ENCODE measurements around the gene HYCC2.
A peak's percentile ranks its signal among the peaks of the same experiment; 100 is the strongest.
"Not testable (repeated sequence)": the region's sequence is repeated elsewhere in the genome, so short reads cannot be mapped to it uniquely, and the experiment has no call there.

Gene HYCC2

DNA sequence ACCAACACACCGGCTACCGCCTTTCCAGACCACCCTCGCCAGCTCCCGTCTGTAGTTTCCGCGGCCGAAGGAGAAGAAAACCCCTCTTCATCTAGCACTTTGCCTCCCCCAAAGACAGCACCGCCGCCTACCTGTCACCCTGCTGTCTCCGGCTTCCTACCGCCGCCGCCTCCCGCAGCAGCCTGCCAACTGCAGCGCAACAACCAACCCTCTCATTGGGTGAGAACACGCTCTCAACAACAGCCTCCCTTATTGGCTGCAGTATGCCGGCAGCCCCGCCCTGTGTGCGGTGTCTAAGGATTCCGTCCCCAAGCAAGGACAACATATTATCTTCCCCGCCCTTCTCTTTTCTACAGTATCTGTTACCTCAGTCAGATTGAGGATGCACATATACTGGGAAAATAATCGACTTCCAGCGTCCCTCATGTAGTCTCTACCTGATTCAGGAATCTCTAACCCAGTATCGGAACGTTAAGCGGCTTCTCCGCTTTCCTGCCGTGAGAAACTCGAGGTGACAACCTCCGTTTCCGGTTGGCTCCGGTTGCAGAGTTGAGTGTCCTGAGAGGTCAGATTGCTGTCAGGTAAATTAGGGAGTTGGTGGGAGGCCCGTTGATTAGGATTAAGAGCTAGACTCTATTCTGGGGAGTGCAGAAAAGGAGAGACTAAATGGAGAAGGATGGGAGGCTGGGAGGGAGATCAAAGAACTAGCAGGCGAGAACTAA lies at the start of gene HYCC2, which contains the start of gene NDUFB3:
TSS of gene HYCC2 (minus strand) at position 193 of the 722 bp plus-strand sequence. CDS start 47,662 bp downstream, outside the sequence.
TSS of gene NDUFB3 (plus strand) at position 523 of the 722 bp plus-strand sequence. CDS start 6,882 bp downstream, outside the sequence.
- peak; percentile 98 for DNase-seq

DNA sequence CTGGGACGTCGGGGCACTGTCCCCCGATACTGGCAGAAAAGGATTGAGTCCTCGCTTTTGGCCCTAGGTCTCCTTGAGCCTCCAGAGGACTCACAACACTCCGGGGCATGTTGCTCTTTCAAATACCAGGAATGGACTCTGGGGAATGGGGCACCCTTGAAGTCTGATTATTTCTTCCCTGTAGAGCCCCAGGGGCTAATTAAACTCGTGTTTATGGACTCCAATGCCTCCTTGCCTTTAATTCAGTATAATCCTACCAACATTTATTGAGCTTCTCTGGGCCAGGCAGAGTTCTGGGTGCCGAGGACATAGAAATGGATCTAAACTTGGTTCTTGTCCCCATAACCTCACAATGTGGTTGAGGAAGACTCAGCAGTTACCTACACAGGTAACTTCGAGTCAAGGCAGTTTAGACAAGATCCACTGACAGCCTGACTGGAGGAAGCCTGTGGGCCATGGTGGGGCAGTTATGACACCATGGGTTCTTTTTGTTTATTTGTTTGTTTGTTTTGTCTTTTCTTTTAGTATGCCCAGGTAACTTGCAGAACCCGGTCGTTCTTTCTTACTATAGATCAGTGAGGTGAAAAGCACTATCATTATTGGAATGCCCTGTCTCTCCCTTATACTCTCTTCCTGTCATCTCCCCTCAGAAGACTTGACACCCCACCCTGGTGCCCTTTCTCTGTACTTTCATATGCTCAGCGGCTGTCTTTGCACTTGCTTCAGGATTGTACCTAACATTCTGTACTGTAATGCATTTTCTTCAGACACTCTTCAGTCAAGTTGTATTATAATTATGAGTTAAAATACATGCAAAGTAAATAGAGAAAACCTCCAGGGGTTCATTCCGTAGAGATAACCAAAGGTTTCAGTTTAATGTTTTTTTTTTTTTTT lies 47.7 kb upstream of the HYCC2 start:
- DNase-seq = no peak

DNA sequence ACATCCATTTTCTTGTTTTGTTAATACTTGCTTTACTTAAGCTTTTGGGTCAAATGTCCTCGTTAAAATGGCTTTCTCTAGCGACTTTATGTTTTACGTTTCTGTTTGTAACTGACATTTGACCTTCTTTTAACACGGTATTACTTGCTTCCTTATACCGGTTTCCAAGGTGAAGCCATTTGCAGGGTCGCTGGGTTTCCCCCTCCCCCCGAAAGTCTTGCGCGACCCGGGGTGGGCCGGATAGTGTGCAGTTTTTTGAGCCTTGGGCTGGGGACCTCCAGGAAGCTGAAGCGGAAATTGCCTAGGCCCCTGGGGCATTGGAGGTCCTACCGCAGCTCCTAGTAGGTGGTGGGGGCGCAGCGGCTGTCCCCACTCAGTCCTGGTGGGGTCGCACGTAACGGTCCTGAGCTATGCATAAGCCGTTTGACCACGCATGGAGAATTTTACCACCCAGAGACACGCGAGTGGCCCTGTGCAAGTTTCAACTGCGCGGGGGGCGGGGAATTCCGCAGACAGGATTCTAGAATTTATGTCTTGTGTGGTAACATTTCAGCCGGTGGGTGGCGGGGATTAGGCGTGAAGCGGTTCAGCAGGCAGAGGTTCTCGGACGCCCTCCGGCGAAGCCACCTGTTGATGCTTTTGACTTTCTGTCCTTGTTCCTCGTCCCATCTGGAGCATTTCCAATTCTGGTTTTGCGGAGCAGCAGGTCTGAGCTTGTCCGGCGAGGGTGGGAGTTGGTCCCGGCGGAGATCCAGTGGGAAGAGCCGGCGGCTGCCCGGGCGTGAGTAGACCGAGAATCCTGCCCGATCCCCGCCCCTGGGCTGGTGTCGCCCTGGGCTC lies 46.9 kb upstream of the HYCC2 start:
- peak; percentile 82 for DNase-seq

DNA sequence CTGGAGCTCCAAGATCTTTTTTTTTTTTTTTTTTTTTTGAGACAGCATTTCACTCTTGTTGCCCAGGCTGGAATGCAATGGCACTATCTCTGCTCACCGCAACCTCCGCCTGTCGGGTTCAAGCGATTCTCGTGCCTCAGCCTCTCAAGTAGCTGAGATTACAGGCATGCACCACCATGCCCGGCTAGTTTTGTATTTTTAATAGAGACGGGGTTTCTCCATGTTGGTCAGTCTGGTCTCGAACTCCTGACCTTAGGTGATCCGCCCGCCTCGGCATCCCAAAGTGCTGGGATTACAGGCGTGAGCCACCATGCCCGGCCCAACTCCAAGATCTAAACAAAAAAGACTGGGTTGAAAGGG lies 46.2 kb upstream of the HYCC2 start:
- not testable (repeated sequence) for DNase-seq

DNA sequence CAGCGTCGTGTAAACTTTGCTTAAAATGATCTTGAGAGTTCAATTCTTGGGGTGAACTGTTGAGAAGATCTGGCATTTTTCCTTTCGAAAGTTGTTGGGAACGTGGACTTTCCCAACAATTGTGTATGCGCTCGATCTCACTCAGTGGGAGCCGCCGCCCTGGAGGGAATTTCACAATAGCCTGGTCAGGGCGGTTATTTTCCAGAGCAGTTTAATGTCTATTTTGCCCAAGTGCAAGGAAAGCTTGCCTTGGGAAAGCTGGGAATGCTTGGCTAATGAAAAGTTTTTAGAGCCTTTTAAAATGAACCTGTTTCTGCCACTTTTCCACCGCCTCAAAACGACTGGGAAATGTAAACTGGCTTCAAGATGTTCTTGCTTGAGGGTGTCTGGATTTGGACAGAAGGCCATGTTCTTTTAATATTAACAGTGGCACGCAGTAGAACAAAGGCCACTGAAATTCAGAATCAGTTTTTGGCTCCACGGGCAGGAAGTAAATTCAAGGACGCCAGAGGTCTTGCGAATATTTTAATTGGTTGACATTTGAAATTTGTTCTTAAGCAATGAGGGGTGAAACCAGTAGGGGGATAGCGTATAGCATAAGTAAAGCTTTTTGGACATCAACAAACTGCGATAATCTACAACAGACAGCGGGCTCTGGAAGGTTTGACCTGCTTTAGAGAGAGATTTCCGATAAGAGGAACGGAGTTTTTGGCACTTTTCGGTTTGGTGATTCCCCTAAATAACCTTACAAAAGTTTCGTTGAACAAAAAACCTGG lies 45.7 kb upstream of the HYCC2 start:
- peak; percentile 78 for DNase-seq

DNA sequence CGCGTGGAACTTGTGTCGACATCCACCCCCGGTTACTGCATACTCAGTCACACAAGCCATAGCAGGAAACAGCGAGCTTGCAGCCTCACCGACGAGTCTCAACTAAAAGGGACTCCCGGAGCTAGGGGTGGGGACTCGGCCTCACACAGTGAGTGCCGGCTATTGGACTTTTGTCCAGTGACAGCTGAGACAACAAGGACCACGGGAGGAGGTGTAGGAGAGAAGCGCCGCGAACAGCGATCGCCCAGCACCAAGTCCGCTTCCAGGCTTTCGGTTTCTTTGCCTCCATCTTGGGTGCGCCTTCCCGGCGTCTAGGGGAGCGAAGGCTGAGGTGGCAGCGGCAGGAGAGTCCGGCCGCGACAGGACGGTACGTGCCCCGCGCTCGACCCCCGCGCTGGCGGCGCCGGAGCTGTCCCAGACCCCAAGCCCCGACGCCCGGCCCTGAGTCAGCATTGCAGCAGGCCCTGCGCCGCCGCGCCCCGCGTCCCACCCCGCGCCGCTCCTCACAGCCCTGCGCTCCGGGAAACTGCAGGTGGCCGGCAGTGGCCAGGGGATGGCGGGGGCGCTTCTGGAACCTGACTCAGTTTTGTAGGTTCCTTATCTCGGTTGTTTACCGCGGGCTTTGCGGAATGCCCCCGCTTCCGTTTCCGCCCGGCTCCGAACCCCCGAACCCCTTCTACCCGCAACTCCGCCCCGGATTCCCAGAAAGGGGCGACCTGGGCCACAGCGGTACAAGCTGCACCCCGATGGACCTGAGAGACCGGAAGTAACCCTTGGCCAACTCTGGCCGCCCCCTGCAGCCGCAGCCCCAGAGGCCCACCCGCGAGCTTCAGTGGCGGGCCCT lies 44.9 kb upstream of the HYCC2 start, which contains the start of gene CFLAR:
TSS of gene CFLAR (plus strand) at position 50 of the 844 bp plus-strand sequence. CDS start 13,702 bp downstream, outside the sequence.
- peak; percentile 90 for DNase-seq

DNA sequence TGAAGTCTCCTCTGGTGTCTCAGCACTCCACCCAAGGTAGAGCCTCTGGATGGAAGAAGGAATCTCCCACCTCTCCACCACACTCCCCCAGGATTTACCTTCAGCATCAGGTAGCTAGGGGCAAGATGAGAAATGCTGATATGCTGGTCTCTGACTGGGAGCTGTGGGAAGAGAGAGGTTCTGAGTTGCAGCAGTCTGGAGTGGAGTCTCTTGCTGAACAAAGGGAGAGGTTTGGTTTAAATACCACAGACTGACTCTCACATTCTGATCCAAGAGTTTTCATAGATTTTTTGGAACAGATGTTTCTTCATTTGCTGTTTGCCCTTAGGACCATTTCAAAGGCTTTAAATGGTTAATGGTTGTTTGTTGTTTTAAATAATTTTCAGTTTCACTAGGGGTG lies 43.4 kb upstream of the HYCC2 start:
- DNase-seq = no peak

DNA sequence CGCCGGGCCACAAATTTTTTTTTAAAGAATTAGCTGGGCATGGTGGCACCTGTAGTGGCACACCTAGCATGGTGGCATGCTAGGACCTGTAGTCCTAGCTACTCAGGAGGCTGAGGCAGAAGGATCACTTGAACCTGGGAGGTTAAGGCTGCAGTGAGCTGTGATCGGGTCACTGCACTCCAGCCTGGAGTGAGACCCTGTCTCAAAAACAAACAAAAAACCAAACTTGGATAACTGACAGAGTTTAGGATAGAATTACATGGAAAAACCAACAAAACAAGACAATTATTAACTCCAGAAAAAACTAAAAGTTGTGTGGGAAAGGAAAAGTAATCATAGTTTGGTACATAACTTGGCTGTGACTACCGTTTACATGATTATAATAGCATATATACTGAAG lies 42.9 kb upstream of the HYCC2 start:
- DNase-seq = no peak

DNA sequence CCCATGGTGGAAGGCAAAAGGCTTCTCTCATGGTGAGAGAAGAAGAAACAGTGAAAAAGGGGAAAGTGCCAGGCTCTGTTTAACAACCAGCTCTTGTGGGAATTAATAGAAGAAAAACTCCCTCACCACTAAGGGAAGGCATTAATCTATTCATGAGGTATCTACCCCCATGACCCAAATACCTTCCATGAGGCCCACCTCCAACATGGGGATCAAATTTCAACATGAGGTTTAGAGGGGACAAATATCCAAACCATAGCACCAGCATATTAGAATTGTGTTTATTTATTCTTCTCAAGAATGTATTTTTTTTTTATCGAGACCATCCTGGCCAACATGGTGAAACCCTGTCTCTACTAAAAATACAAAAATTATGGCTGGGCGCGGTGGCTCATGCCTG lies 39.6 kb upstream of the HYCC2 start:
- DNase-seq = no peak

DNA sequence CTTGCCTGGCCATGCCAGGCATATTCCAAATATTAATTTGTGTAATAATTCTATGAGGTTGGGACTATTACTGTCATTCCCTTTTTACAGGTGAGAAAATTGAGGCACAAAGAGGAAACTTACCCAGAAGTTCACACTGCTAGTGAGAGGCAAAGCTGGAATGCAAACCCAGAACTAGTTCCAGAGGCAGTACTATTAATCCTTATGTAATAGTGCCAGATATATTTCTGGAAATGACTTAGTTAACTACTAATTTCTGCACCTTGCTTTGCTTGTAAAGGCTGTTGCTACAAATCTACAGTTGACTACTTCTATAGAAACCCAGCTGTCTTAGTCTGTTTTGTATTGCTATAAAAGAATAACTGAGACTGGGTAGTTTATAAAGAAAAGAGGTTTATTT lies 39.1 kb upstream of the HYCC2 start:
- no peak for DNase-seq

DNA sequence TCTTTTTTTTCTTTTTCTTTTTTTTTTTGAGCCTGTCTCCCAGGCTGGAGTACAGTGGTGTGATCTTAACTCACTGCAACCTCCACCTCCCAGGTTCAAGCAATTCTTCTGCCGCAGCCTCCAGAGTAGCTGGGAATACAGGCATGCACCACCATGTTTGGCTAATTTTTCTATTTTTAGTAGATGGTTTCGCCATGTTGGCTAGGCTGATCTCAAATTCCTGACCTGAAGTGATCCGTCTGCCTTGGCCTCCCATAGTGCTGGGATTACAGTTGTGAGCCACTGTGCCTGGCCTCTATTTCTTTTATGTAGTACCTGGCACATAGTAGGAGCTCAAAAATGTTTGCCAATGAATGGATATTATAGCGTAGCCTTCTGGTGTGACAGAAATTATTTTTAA lies 37.7 kb upstream of the HYCC2 start:
- DNase-seq = no peak

DNA sequence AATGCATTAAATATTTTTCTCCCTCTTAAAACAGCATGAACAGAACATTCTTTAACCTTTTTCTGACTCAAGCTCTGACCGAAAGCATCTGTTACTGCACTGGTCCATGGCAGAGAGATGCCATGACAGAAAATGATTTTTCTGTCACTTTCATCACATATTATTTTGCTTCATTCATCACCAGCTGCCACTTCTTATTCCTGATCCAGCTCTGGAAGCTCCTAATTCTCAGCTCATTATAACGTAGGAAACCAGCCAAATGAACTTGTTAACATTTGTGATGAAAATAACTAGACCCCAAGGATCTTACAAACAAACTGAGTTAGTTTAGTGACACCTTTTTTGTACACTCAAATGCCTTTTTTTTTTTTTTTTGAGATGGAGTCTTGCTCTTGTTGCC lies 36.9 kb upstream of the HYCC2 start:
- no peak for DNase-seq

DNA sequence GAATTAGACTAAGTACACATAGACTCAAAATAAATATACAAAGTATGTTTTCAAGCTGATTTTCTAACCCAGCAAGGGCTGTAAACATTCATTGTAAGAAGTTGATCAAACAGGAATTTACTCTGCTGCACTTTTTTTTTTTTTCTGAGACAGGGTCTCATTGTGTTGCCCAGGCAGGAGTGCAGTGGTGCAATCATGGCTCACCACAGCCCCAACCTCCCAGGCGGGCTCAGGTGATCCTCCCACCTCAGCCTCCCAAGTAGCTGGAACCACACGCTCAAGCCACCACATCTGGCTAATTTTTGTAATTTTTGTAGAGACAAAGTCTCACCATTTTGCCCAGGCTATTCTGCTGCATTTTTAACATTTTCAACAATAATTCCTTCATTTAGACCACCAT lies 36.2 kb upstream of the HYCC2 start:
- no peak for DNase-seq

DNA sequence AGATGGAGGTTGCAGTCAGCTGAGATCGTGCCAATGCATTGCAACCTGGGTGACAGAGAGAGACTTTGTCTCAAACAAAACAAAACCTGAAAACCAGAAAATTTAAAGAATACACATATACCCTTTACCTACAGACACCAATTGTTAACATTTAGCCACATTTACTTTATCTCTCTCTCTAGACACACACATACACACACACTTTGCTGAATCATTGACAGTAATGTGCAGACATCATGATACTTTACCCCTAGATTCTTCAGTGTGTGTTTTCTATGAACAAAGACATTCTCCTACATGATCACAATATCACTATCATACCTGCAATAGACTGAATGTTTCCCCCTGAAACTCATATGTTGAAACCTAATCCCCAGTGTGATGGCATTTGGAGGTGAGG lies 34.3 kb upstream of the HYCC2 start:
- DNase-seq = no peak

DNA sequence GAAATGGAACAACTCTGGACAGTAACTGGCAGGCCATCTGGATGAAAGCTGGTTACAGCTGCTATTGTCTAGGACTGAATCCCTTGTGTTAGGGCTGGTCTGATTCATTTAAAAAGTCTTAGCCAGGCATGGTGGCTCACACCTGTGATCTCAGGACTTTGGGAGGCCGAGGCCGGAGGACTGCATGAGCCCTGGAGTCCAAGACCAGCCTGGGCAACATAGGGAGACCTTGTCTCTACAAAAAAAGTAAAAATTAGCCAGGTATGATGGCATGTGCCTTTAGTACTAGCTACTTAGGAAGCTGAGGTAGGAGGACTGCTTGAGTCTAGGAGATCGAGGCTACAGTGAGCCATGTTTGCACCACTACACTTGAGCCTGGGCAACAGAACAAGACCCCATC lies 29.0 kb upstream of the HYCC2 start:
- DNase-seq = no peak

DNA sequence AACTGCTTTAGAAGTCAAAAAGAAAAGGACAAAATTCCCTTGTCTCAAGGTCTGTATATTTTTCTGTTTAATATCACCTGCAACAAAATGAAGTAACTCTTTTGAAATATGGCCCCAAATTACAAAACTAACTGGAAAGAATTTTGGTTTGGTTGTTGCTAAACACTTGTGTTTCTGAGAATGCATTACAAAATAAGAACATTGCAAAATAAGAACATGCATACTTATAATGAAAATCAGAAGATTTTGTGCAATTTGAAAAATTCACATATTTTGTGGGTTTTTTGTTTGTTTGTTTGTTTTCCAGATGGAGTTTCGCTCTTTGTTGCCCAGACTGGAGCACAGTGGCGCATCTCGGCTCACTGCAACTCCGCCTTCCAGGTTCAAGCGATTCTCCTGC lies 22.1 kb upstream of the HYCC2 start:
- no peak for DNase-seq

DNA sequence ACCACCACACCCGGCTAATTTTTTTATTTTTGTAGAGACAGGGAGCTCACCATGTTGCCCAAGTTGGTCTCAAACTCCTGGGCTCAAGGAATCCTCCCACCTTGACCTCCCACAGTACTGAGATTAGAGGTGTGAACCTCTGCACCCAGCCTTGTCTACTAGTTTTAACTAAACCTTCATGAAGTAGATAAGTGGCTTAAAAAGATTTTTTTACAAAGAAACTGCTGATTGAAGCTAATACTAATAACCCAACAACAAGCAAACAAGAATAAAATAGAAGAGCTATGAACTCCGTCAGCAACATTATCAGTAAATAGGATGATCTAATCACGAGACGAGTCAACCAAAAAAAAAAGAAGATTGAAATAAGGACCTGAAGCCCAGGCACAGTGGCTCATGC lies 19.1 kb upstream of the HYCC2 start:
- no peak for DNase-seq

DNA sequence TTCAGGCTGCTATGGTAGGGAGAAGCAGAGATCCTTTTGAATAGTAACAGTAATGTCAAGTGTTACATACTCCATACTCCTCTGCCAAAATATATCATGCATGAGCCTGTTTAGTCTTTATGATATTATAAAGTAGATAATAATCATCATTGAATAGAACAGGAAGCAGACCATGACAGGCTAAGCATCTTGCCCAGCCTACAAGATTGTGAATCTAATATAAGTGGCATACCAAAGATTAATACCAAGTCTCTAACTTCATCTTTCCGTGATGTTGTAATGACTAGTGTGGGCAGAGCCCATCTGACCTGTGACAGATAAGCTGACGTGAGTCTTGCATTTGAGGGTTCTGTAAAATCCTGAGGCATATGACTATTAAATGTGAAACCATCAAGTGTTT lies 13.4 kb upstream of the HYCC2 start:
- DNase-seq = no peak

DNA sequence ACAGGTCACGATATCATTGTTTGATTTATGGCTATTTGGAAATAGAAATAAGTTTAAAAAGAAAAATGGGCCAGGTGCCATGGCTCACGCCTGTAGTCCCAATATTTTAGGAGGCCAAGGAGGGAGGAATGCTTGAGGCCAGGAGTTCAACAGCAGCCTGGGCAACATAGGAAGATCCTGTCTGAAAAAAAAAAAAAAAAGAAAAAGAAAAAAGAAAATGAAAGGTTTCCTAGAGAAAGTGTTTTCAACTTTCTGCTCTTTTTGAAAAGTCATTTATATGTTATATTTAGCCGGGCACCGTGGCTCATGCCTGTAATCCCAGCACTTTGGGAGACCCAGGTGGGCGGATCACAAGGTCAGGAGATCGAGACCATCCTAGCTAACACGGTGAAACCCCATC lies 3.5 kb upstream of the HYCC2 start:
- no peak for DNase-seq

DNA sequence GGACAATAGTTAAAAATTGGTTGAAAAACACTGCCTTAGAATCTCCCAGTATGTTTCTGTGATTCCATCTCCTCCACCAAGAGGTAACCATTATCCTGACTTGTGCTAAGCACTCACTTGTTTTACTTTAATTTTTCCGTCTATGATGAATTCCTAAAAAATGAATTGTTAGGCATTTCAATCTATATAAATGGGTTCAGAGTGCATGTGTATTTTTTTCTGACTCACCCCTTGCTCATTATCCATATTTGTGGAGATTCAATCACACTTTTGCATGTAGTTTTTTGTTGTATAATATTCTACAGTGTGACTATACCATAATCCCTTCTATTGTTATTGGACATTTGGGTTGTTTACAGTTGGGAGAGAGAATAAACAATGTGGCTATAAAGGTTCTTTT lies 1.6 kb upstream of the HYCC2 start:
- no peak for DNase-seq

DNA sequence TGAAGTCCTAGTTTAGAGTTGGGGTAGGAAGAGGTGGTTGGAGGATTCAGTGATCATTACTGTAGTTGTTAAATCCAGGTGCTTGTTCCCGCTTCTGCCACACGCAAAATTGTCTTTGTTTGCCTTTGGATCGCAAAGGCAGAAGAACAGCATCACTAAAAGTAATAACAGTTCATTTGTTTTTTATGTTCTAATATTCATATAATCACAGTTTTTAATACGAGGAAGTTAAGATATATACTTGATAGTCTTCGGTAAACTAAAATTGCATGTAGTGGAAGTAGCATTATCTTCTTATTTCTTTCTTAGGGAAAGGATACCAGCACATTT lies 695 bp upstream of the HYCC2 start:
- DNase-seq = no peak

Data from retina (tissue), 1 donor.